ENCODE results near the gene PIGB.
A peak's percentile ranks its signal among the peaks of the same experiment; 100 is the strongest.
"Not testable (repeated sequence)": the region's sequence is repeated elsewhere in the genome, so short reads cannot be mapped to it uniquely, and the experiment has no call there.

The PIGB gene

DNA sequence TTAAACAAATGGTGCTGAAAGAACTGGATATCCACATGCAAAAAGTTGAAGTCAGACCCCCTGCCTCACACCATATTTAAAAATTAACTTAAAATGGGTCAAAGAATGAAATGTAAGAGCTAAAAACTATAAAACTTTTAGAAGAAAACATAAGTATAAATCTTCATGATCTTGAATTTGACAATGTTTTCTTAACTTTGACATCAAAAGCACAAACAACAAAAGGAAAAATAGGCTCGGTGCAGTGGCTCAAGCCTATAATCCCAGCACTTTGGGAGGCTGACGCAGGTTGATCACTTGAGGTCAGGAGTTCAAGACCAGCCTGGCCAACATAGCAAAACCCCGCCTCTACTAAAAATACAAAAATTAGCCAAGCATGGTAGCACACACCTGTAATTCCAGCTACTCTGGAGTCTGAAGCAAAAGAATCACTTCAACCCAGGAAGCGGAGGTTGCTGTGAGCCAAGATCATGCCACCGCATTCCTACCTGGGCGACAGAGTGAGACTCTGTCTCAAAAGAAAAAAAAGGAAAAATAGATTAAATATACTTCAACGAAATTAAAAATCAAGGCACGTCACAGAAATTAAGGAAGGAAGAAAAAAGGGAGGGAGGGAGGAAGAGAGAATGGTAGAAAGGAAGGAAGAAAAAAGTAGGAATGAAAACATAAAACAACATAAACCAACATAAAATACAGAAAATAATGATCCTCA lies 30.9 kb upstream of the PIGB start:
- Mint-ChIP-seq H3K27me3 (ENCODE audit: low read depth) (no peaks in the 10 kb centered on the region), H3K27ac (peak overlapping the region; percentile 93), H3K4me3 (peak overlapping the region; percentile 93), H3K9me3 (no peaks in the 10 kb centered on the region), H3K4me1 (ENCODE audit: low read depth) (peaks cover 55% of the 10 kb centered on the region), H3K36me3 (ENCODE audit: low read depth) (peaks cover 20% of the 10 kb centered on the region)

DNA sequence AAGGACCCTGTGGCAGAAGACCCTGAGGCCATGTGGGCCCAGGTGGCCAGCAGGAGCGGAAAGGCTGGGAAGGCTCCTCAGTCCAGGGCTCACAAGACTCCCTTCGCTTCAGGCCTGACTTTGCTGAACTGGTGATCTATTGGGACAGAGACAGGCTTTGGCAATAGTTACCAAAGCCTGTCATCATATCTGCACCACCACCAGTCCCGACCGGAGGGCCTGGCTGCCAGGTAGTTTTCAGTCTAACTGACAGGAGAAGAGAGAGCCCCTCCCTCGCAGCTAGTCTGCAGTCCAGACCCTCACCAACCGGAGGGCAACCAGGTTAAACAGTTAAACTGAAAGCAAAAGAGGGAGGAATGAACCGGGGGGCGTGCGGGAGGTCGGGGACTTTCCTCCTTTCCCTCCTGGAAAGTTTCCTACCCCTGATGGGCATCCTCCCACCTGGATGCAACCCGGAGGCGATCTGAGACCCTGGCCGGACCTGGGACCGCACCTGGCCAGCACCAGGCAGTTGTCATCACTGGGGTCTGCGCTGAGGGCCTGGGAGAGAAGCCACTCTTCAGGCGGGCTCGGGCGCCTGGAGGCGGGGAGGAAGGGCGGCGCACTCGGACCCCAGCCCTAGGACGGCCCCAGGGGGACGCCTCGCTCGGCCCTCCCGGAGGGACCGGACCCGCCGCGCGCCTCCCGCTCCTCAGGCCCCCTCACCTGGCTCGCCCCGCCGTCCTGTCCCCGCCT lies 29.8 kb upstream of the PIGB start:
- H3K27me3 Mint-ChIP-seq (ENCODE audit: low read depth): no peaks in the 10 kb centered on the region
- H3K27ac Mint-ChIP-seq: peak overlapping the region; percentile 93
- peaks cover 47% of the 10 kb centered on the region for H3K4me1 Mint-ChIP-seq (ENCODE audit: low read depth)
- H3K4me3 Mint-ChIP-seq: peak overlapping the region; percentile 93
- H3K36me3 Mint-ChIP-seq (ENCODE audit: low read depth): peaks cover 20% of the 10 kb centered on the region
- no peaks in the 10 kb centered on the region for H3K9me3 Mint-ChIP-seq

DNA sequence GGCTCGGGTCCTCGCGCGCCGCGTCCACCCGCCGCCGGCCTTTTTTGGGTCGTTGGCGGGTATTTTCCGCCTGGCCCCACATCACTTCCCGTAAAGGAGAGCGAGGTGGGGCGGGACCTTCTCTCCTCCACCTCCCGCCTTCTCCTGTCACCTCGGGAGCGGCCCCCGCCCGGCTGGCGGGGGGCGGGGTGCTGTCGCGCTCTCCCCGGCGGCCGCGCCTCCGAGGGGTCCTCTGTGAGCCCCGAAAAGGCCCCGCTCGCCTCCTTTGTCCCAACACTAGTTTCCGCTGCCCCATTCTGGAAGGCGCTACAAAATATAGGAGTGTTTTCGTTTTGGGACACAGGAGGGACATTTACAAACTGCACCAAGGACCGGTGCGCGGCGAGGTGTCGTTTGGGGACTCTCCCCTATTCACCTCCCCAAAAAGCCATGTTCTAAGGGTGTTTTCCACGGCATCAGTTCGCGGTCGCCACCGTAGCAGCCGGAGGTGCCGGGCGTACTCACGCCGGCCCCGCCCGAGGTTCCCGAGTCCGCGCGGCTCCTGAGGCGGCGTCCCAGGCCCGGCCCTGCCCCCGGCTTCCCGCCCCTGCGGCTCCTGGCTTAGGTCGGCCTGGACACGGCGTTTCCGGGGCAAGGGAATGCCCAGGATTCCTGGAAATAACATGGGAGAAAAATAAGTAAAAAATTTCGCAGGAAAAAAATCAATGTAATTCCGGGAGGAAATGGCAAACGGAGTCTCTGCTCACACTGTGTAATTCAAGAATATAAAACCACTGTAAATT lies 29.1 kb upstream of the PIGB start, which contains the start of gene RAB27A:
TSS of gene RAB27A (minus strand) at position 68 of the 782 bp plus-strand sequence. CDS start 54,879 bp downstream, outside the sequence.
- peaks cover 19% of the 10 kb centered on the region for H3K36me3 Mint-ChIP-seq (ENCODE audit: low read depth)
- peak within 1 kb of the TSS; percentile 93 for H3K27ac Mint-ChIP-seq
- H3K27me3 Mint-ChIP-seq (ENCODE audit: low read depth): no peaks in the 10 kb centered on the region
- peak within 1 kb of the TSS; percentile 93 for H3K4me3 Mint-ChIP-seq
- H3K4me1 Mint-ChIP-seq (ENCODE audit: low read depth): peaks cover 39% of the 10 kb centered on the region
- H3K9me3 Mint-ChIP-seq: no peaks in the 10 kb centered on the region

DNA sequence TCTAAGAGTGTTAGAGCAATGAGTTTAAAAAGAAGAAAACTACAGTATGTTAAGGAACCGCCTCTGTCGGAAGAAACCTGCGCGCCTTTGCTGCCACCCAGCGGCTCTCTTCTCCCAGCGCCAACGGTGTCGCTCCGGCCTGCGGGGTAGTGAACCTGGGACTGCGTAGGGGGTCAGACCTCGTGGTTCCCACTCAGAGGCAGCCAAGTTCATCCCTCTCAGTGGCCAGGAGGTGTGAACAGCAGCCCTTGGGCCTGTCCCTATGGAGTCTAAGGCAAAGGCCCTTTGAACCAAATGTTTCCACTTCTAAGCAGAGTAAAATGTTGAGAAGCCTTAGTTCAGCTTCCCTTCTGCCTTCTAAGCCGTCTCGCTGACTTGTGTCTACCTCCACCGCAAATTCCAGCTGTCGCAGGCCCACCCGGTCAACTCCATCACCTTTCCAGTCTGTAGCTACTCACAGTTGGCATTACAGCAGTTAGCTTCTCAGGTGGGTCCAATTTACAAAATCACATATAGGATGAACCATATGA lies 28.4 kb upstream of the PIGB start:
- no peaks in the 10 kb centered on the region for H3K9me3 Mint-ChIP-seq
- H3K4me3 Mint-ChIP-seq: peak overlapping the region; percentile 82
- peaks cover 33% of the 10 kb centered on the region for H3K4me1 Mint-ChIP-seq (ENCODE audit: low read depth)
- peaks cover 16% of the 10 kb centered on the region for H3K36me3 Mint-ChIP-seq (ENCODE audit: low read depth)
- H3K27ac Mint-ChIP-seq: peak overlapping the region; percentile 87
- H3K27me3 Mint-ChIP-seq (ENCODE audit: low read depth): no peaks in the 10 kb centered on the region

DNA sequence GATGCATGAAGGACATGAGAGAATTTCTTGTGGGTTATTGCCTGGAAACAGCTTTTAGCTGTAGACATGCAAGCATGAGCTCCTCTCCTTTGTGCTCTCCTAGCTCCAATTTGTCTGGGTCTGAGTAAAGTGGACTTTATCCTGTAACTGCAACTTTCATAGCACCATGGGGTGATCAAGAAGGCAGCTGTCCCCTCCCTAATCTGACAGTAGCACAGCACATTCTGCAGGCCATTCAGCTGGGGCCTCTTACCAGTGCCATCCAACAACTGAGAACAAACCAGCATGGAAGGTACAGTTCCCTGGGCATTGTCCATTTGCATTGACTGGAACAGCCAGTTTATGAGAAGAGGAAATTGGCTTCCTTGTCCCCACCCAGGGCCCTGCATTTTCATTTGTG lies 21.7 kb upstream of the PIGB start:
- no peaks in the 10 kb centered on the region for H3K4me1 Mint-ChIP-seq (ENCODE audit: low read depth)
- H3K27me3 Mint-ChIP-seq (ENCODE audit: low read depth): no peaks in the 10 kb centered on the region
- no peak overlapping the region for H3K27ac Mint-ChIP-seq
- no peaks in the 10 kb centered on the region for H3K9me3 Mint-ChIP-seq
- H3K36me3 Mint-ChIP-seq (ENCODE audit: low read depth): no peaks in the 10 kb centered on the region
- H3K4me3 Mint-ChIP-seq: no peak overlapping the region

DNA sequence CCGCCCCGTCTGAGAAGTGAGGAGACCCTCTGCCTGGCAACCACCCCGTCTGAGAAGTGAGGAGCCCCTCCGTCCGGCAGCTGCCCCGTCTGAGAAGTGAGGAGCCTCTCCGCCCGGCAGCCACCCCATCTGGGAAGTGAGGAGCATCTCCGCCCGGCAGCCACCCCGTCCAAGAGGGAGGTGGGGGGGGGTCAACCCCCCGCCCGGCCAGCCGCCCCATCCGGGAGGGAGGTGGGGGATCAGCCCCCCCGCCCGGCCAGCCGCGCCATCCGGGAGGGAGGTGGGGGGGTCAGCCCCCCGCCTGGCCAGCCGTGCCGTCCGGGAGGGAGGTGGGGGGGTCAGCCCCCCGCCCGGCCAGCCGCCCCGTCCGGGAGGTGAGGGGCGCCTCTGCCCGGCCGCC lies 16.2 kb upstream of the PIGB start:
- not testable (repeated sequence) for H3K4me3 Mint-ChIP-seq; H3K4me1 Mint-ChIP-seq (ENCODE audit: low read depth); H3K36me3 Mint-ChIP-seq (ENCODE audit: low read depth); H3K27ac Mint-ChIP-seq; H3K27me3 Mint-ChIP-seq (ENCODE audit: low read depth); H3K9me3 Mint-ChIP-seq

DNA sequence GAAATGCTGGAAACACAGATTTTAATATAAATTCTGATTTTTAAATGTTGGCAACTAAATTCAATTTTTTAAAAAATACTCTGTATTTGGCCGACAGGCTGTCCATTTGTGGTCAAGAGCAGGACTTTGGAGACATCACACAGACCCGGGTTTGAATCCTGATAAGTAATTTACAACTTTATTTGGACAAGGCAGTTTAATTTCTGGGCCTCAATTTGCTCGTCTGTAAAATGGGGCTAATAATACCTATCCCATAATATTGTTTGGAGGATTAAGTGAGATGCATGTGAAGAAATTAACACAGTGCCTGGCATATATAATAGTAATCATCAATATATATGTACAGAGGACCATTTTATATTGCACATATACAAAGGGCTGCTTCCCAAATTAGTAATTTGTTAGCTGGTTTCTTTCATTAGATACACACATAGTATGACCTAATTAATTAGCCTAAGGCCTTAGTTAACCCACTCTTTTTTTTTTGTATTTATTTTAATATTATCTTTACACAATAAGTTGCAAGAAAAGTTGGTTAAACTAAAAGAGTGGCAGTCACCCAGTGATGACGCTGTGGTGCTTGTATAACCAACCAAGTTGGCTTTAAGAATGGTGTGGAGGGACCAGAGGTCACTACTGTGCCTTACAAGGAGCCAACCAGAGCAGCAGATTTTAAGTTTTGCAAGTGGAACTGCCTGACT lies 665 bp downstream of the PIGB start:
- Mint-ChIP-seq H3K9me3 (no peaks in the 10 kb centered on the region), H3K4me1 (ENCODE audit: low read depth) (peaks cover 40% of the 10 kb centered on the region), H3K27ac (peak overlapping the region; percentile 96), H3K27me3 (ENCODE audit: low read depth) (no peaks in the 10 kb centered on the region), H3K4me3 (peak overlapping the region; percentile 97), H3K36me3 (ENCODE audit: low read depth) (peaks cover 24% of the 10 kb centered on the region)

DNA sequence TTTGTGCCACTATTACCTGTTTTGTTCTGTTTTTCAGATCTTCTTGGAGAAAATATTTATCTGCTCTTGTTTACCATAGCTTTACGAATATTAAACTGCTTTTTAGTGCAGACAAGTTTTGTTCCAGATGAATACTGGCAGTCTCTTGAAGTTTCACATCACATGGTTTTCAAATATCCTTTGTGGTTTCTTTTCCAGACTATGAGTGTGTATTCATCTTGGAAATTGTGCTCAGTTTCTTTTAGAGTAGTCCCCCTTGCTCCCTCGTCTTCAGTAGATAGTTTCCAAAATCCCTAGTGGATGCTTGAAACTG lies 1.2 kb downstream of the PIGB start:
- peak overlapping the region; percentile 18 for H3K27ac Mint-ChIP-seq
- no peaks in the 10 kb centered on the region for H3K27me3 Mint-ChIP-seq (ENCODE audit: low read depth)
- H3K9me3 Mint-ChIP-seq: no peaks in the 10 kb centered on the region
- peaks cover 22% of the 10 kb centered on the region for H3K36me3 Mint-ChIP-seq (ENCODE audit: low read depth)
- peaks cover 36% of the 10 kb centered on the region for H3K4me1 Mint-ChIP-seq (ENCODE audit: low read depth)
- H3K4me3 Mint-ChIP-seq: peak overlapping the region; percentile 60

DNA sequence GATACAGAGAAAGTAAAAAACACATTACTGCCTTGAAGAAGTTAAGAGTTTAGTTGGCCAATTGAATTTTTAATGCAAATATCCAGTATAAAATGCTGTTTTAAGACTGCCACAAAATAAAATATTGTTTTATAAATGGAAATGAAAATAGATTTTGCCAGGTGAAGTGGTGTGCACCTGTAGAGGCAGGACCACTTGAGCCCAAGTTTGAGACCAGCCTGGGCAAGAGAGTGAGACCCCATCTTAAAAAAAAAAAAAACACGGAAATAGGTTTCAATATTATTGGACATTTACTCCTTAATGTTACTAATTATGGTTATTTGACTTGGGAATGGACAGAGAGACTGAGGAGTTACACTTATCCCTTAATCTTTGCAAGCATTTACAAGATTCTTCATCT lies 1.9 kb downstream of the PIGB start:
- H3K4me1 Mint-ChIP-seq (ENCODE audit: low read depth): peaks cover 31% of the 10 kb centered on the region

DNA sequence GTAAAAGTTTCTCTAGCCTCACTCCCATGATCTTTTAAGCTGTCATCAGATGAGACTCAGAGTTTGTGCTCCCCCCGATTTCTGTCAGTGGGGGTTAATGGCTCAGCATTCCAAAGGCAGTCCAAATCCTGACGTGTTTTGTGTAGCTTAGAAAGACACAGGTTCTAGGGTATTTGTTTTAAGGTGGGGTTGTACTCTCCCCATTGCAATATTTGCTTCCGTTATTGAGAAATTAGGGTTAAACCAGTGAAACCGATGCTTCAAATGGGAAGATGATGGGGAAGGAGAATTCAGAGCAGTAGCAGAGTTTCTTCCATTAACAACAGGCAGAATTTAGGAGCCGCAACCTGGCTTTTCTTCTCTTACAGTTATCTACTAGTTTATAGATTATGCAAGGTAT lies 3.4 kb downstream of the PIGB start:
- Mint-ChIP-seq H3K4me3 (no peak overlapping the region), H3K36me3 (ENCODE audit: low read depth) (peaks cover 16% of the 10 kb centered on the region), H3K27me3 (ENCODE audit: low read depth) (no peaks in the 10 kb centered on the region), H3K9me3 (no peaks in the 10 kb centered on the region), H3K27ac (no peak overlapping the region), H3K4me1 (ENCODE audit: low read depth) (peaks cover 26% of the 10 kb centered on the region)

More for the DNA sequence above, 1.9 kb downstream of the PIGB start:
- Mint-ChIP-seq H3K4me3 (no peak overlapping the region), H3K27ac (no peak overlapping the region), H3K9me3 (no peaks in the 10 kb centered on the region), H3K27me3 (ENCODE audit: low read depth) (no peaks in the 10 kb centered on the region), H3K36me3 (ENCODE audit: low read depth) (peaks cover 22% of the 10 kb centered on the region)

DNA sequence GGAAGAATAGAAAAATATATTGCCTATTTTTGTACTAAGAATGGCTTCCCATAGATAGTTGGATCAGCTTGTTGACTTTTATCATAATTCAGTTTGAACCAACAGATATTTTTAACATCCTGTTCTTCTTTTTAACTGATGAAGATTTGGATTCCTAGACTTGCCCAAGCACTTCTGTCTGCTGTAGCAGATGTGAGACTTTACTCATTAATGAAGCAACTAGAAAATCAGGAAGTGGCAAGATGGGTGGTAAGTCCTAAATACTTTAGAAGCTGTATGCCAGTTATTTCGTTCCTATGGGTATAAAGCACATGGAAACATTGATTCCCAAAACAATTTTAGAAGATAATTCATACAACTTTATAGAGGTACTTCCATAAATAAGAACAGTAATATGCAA lies 8.4 kb downstream of the PIGB start:
- H3K27ac Mint-ChIP-seq: no peak overlapping the region
- H3K4me1 Mint-ChIP-seq (ENCODE audit: low read depth): peaks cover 6% of the 10 kb centered on the region
- H3K9me3 Mint-ChIP-seq: no peaks in the 10 kb centered on the region
- H3K4me3 Mint-ChIP-seq: no peak overlapping the region
- H3K27me3 Mint-ChIP-seq (ENCODE audit: low read depth): no peaks in the 10 kb centered on the region
- peaks cover 17% of the 10 kb centered on the region for H3K36me3 Mint-ChIP-seq (ENCODE audit: low read depth)

DNA sequence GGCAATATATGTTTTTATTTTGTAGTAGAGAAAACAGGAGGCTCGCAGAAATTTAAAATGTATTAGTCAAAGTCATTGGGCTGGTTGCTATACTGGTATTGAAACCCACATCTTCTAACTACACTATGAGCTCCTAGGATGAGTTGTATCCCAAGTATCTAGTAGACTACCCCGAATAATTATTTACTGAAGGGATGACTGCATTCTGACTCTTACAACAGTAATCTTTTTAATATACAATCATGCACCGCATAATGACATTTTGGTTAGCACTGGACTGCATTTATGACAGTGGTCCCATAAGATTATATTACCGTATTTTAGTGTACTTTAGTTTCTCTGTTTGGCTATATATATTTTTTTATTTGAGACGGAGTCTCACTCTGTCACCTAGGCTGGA lies 15.3 kb downstream of the PIGB start:
- Mint-ChIP-seq H3K27ac (no peak overlapping the region), H3K9me3 (no peaks in the 10 kb centered on the region), H3K27me3 (ENCODE audit: low read depth) (no peaks in the 10 kb centered on the region), H3K4me1 (ENCODE audit: low read depth) (no peaks in the 10 kb centered on the region), H3K4me3 (no peak overlapping the region), H3K36me3 (ENCODE audit: low read depth) (peaks cover 28% of the 10 kb centered on the region)

DNA sequence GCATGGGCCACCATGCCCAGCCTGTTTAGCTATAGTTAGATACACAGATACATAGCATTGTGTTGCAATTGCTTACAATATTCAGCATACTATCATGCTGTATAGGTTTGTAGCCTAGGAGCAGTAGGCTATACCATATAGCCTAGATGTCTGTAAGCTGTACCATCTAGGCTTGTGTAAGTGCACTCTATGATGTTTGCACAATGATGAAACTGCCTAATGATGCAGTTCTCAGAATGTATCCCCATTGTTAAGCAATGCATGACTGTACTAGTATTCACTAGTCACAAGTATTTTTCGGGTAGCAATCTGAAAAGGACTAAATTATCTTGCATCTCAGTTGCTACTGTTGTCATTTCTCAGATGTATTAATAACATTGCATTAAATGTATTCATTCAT lies 16.0 kb downstream of the PIGB start:
- Mint-ChIP-seq H3K27me3 (ENCODE audit: low read depth) (no peaks in the 10 kb centered on the region), H3K36me3 (ENCODE audit: low read depth) (peaks cover 30% of the 10 kb centered on the region), H3K4me1 (ENCODE audit: low read depth) (no peaks in the 10 kb centered on the region), H3K9me3 (no peaks in the 10 kb centered on the region), H3K27ac (no peak overlapping the region), H3K4me3 (no peak overlapping the region)

DNA sequence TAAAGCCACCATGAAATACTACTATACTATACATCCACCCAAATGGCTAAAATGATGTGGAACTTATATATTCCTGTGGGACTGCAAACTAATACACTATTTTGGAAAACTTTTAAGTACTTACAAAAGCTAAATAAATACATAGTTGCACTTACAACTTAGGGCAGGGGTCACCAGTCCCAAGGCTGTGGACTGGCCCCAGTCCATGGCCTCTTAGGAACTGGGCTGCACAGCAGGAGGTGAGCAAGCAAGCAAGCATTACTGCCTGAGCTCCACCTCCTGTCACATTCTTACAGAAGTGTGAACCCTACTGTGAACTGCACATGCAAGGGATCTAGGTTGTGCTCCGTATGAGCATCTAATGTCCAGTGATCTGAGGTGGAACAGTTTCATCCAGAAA lies 18.1 kb downstream of the PIGB start:
- Mint-ChIP-seq H3K4me1 (ENCODE audit: low read depth) (no peaks in the 10 kb centered on the region), H3K9me3 (no peaks in the 10 kb centered on the region), H3K4me3 (no peak overlapping the region), H3K36me3 (ENCODE audit: low read depth) (peaks cover 22% of the 10 kb centered on the region), H3K27ac (no peak overlapping the region), H3K27me3 (ENCODE audit: low read depth) (no peaks in the 10 kb centered on the region)

Data from T-helper 1 cell treated with Interleukin-12 subunit alpha and Interleukin-12 subunit beta and Interleukin-4 antibody, amounts not matched to agents 30 μg/mL and 1 μg/mL, for 36 hours (primary cell).